WTC11 (cell line): ENCODE results near the gene ACTR3C. TPM values are rescaled to one million over a fixed set of nuclear protein-coding genes. Genes with fewer than 3 reads are reported as not detected.
A peak's percentile ranks its signal among the peaks of the same experiment; 100 is the strongest.

ENCODE experiments used
- ATF1 ChIP-seq: sonication (generic); formaldehyde crosslinking; IDR thresholded peaks from 2 replicates; pipeline ENCODE4 v1.8.1; 2023; ENCODE audit warnings: mild to moderate bottlenecking, moderate library complexity, missing genetic modification reagents
- ATF6 ChIP-seq: sonication (generic); formaldehyde crosslinking; IDR thresholded peaks from 2 replicates; pipeline ENCODE4 v1.8.1; 2023; ENCODE audit warnings: mild to moderate bottlenecking, missing genetic modification reagents
- E2F1 ChIP-seq: sonication (generic); formaldehyde crosslinking; IDR thresholded peaks from 2 replicates; pipeline ENCODE4 v1.8.0; 2022; ENCODE audit warnings: mild to moderate bottlenecking, missing genetic modification reagents
- GABPB1 ChIP-seq: sonication (generic); formaldehyde crosslinking; IDR thresholded peaks from 2 replicates; pipeline ENCODE4 v1.8.1; 2023; ENCODE audit warnings: mild to moderate bottlenecking, missing genetic modification reagents
- GTF2I ChIP-seq: fragments of 250-450 bp; sonication (Bioruptor Pico); conservative IDR thresholded peaks from 2 replicates; pipeline ENCODE4 v1.4.0; 2021; ENCODE audit warnings: mild to moderate bottlenecking
- HMGA2 ChIP-seq: fragments of 250-450 bp; sonication (Bioruptor Pico); IDR thresholded peaks from 2 replicates; pipeline ENCODE4 v1.4.0; 2021; ENCODE audit warnings: mild to moderate bottlenecking, moderate library complexity
- HMGXB4 ChIP-seq: sonication (generic); formaldehyde crosslinking; IDR thresholded peaks from 2 replicates; pipeline ENCODE4 v1.8.1; 2023; ENCODE audit warnings: mild to moderate bottlenecking, moderate library complexity, missing genetic modification reagents
- IRF2 ChIP-seq: sonication (generic); formaldehyde crosslinking; IDR thresholded peaks from 2 replicates; pipeline ENCODE4 v1.8.0; 2022; ENCODE audit warnings: low read depth, missing genetic modification reagents, borderline replicate concordance
- KAT7 ChIP-seq: sonication (generic); formaldehyde crosslinking; IDR thresholded peaks from 2 replicates; pipeline ENCODE4 v1.8.1; 2023; ENCODE audit warnings: missing genetic modification reagents, mild to moderate bottlenecking, borderline replicate concordance
- NFYB ChIP-seq: sonication (generic); formaldehyde crosslinking; conservative IDR thresholded peaks from 2 replicates; pipeline ENCODE4 v1.8.0; 2022; ENCODE audit warnings: low read depth, missing genetic modification reagents
- NR1H2 ChIP-seq: sonication (generic); formaldehyde crosslinking; IDR thresholded peaks from 2 replicates; pipeline ENCODE4 v1.9.0; 2021; ENCODE audit warnings: mild to moderate bottlenecking, moderate library complexity, missing genetic modification reagents
- OVOL2 ChIP-seq: fragments of 250-450 bp; sonication (Bioruptor Pico); IDR thresholded peaks from 2 replicates; pipeline ENCODE4 v1.9.0; 2021; ENCODE audit warnings: mild to moderate bottlenecking, borderline replicate concordance
- PRRX2 ChIP-seq: fragments of 250-450 bp; sonication (Bioruptor Pico); IDR thresholded peaks from 2 replicates; pipeline ENCODE4 v1.8.0; 2021; ENCODE audit warnings: mild to moderate bottlenecking
- STAT6 ChIP-seq: sonication (generic); formaldehyde crosslinking; conservative IDR thresholded peaks from 2 replicates; pipeline ENCODE4 v1.8.1; 2023; ENCODE audit warnings: mild to moderate bottlenecking, low read depth, missing genetic modification reagents, moderate library complexity
- TEAD1 ChIP-seq: sonication (generic); formaldehyde crosslinking; IDR thresholded peaks from 2 replicates; pipeline ENCODE4 v1.8.0; 2022; ENCODE audit warnings: mild to moderate bottlenecking, missing genetic modification reagents
- ZNF121 ChIP-seq: sonication (generic); formaldehyde crosslinking; IDR thresholded peaks from 2 replicates; pipeline ENCODE4 v1.8.0; 2023; ENCODE audit warnings: missing genetic modification reagents
- ZNF281 ChIP-seq: sonication (generic); formaldehyde crosslinking; IDR thresholded peaks from 2 replicates; pipeline ENCODE4 v1.8.0; 2023; ENCODE audit warnings: mild to moderate bottlenecking, missing genetic modification reagents
- ZNF512 ChIP-seq: sonication (generic); formaldehyde crosslinking; IDR thresholded peaks from 2 replicates; pipeline ENCODE4 v1.8.1; 2022; ENCODE audit warnings: missing genetic modification reagents, borderline replicate concordance
- total RNA-seq: library from RNA; stranded (reverse); gene quantifications from 3 replicates; pipeline ENCODE4 v1.2.3, GENCODE V29; 2021
- TF ChIP-seq, protein P1 (sequence below): sonication (generic); formaldehyde crosslinking; IDR thresholded peaks from 2 replicates; pipeline ENCODE4 v1.8.1; 2023; ENCODE audit warnings: mild to moderate bottlenecking, missing genetic modification reagents, moderate library complexity
- TF ChIP-seq, protein P2 (sequence below): fragments of 250-450 bp; sonication (Bioruptor Pico); conservative IDR thresholded peaks from 2 replicates; pipeline ENCODE4 v1.9.0; 2021; ENCODE audit warnings: mild to moderate bottlenecking
- TF ChIP-seq, protein P3 (sequence below): sonication (generic); formaldehyde crosslinking; IDR thresholded peaks from 2 replicates; pipeline ENCODE4 v1.8.1; 2023; ENCODE audit warnings: mild to moderate bottlenecking, missing genetic modification reagents, moderate library complexity

The ACTR3C gene
- total RNA-seq, 1 experiment from 2014 or later, result 1.4 TPM

DNA sequence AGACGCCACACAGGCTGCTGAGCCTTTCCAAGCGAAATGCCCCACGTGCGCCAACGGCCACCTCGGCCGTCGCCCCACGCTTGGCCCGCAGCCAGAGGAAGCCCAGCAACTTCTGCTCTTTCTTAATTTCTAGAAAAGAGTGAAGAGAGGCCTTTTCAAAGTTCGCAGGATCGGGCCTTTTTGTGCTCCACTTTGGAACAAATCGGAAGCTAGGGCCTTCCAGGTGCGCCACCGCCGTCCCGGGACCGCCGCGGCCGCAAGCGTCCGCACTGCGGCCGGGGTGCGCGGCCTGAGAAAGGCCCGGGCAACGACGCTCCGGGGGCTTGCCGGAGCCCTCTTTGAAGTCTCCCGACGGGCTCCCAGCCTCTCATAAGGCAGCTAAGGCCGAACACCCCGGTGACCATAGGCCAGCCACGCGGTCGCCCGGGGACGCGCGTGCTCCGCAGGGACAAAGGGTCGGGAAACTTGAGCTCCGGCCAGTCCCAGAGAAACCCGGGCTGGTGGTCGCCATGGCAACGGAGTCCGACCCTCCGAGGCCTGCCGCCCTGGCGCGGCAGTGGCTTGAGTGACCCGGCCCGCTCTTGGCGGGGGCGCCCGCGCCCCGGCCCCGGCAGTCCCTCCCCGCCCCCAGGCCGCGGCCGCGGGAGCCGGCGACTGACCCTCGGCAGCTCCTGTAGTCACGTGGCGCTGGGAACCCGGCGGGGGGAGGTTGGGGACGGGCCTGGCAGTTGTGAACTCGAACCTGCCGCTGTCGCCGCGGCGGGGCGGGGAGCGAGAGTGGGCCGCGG lies 44.9 kb upstream of the ACTR3C start, which contains the start of gene REPIN1 (continued):
- TF ChIP-seq, protein P1, sequence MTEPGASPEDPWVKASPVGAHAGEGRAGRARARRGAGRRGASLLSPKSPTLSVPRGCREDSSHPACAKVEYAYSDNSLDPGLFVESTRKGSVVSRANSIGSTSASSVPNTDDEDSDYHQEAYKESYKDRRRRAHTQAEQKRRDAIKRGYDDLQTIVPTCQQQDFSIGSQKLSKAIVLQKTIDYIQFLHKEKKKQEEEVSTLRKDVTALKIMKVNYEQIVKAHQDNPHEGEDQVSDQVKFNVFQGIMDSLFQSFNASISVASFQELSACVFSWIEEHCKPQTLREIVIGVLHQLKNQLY, result no peak
- TF ChIP-seq GABPB1 (CRISPR knock-in tag), result 0 out of 2 replicates have a peak, but pooled peaks have one; percentile 24
- TF ChIP-seq, protein P2, sequence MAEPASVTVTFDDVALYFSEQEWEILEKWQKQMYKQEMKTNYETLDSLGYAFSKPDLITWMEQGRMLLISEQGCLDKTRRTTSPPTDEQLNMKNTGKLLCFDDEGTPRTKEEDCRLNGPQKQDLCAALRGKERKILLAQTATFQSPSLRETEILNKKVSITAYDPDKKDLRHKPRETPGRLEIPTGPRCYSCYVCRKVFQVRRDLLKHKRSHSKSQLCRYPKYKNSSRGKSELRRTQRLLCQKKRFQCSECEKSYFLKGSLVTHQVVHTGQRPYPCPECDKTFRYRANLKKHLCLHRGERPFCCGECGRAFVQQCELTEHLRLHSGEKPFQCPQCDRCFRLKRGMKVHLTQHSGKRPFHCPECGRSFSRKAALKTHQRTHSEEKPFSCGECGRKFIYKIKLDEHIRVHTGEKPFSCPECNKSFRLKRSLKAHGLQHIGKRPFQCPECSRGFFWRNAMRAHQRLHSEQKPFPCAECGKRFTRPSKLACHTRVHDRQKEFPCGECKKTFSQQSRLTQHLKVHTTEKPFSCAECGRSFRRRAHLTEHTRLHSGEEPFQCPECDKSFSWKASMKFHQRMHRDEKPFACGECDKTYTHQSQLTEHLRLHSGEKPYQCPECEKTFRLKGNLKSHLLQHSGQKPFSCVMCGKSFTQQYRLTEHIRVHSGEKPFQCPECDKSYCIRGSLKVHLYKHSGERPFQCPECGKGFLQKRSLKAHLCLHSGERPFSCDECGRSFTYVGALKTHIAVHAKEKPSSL (CRISPR knock-in tag), result no peak
- no peak for TF ChIP-seq ATF6 (CRISPR knock-in tag)
- no peak for TF ChIP-seq IRF2 (CRISPR knock-in tag)
- no peak for TF ChIP-seq NFYB
- no peak for TF ChIP-seq OVOL2
- TF ChIP-seq, protein P3, sequence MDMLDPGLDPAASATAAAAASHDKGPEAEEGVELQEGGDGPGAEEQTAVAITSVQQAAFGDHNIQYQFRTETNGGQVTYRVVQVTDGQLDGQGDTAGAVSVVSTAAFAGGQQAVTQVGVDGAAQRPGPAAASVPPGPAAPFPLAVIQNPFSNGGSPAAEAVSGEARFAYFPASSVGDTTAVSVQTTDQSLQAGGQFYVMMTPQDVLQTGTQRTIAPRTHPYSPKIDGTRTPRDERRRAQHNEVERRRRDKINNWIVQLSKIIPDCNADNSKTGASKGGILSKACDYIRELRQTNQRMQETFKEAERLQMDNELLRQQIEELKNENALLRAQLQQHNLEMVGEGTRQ, result peak; percentile 97
- TF ChIP-seq ZNF121 (CRISPR knock-in tag), result no peak
- 0 out of 2 replicates have a peak, but pooled peaks have one; percentile 23 for TF ChIP-seq TEAD1 (CRISPR knock-in tag)
- no peak for TF ChIP-seq ZNF512 (CRISPR knock-in tag)
- 0 out of 2 replicates have a peak, but pooled peaks have one; percentile 58 for TF ChIP-seq KAT7 (CRISPR knock-in tag)
- TF ChIP-seq STAT6 (CRISPR knock-in tag), result no peak
- no peak for TF ChIP-seq E2F1 (CRISPR knock-in tag)
- TF ChIP-seq HMGXB4, result no peak; the same call in 1 of the 2 replicates
- TF ChIP-seq NR1H2 (CRISPR knock-in tag), result no peak
- no peak for TF ChIP-seq PRRX2 (CRISPR knock-in tag)
- no peak for TF ChIP-seq HMGA2 (CRISPR knock-in tag)
- TF ChIP-seq ATF1, result no peak
- no peak for TF ChIP-seq ZNF281
- TF ChIP-seq GTF2I (CRISPR knock-in tag), result no peak
